SK-N-SH (cell line): Measurements from ENCODE around the gene KIF11. TPM values are rescaled to one million over a fixed set of nuclear protein-coding genes. Genes with fewer than 3 reads are reported as not detected.
A peak's percentile ranks its signal among the peaks of the same experiment; 100 is the strongest.

ENCODE experiments used
- CTCF ChIA-PET: fragments of 300-600, 350-600 bp; formaldehyde crosslinking; extraction: SDS; loops from one replicate; lab custom pipeline; 2021; lab: Yijun Ruan, JAX
- POLR2A ChIA-PET: fragments of 350-600 bp; sonication (Branson Sonifier 250); formaldehyde crosslinking; extraction: SDS; loops from one replicate; lab custom pipeline; 2020; ENCODE audit warnings: antibody characterized with exemption, inconsistent platforms; lab: Yijun Ruan, JAX
- DNase-seq: peaks from one replicate; pipeline ENCODE4 v3.0.0; 2012
- H2AFZ ChIP-seq: fragments of 200-600 bp; sonication (generic); 2 replicates; pipeline ENCODE4 v1.8.1; 2016; ENCODE audit warnings: antibody characterized with exemption, mild to moderate bottlenecking, low read depth
- H3F3A ChIP-seq: fragments of 200-600 bp; sonication (generic); replicated peaks from 2 replicates; pipeline ENCODE3; 2016; ENCODE audit warnings: antibody characterized with exemption, mild to moderate bottlenecking; ENCODE audit not compliant: insufficient read depth
- H3K27ac ChIP-seq, 2 experiments: fragments of 200-500 bp in 1 of 2; fragments of 200-600 bp in 1 of 2; sonication (Bioruptor generic) in 1 of 2; sonication (generic), shearing (Covaris generic) in 1 of 2; 2 replicates each; pipeline versions ENCODE4 v1.5.1 to v1.6.1; 2014 to 2016; ENCODE audit warnings: low read depth in 2 of 2, inconsistent platforms in 1 of 2, low read length in 1 of 2, mild to moderate bottlenecking in 1 of 2, mixed read lengths in 1 of 2
- H3K27me3 ChIP-seq: fragments of 200-600 bp; sonication (generic), shearing (Covaris generic); 2 replicates; pipeline ENCODE4 v1.6.1; 2016; ENCODE audit warnings: mixed run types; ENCODE audit not compliant: insufficient read depth
- H3K36me3 ChIP-seq, 2 experiments: fragments of 200-500 bp in 1 of 2; fragments of 200-600 bp in 1 of 2; sonication (Bioruptor generic) in 1 of 2; sonication (generic) in 1 of 2; replicated peaks in 1 of 2; 2 replicates each; pipeline versions ENCODE3 to v1.5.1; 2014 to 2016; ENCODE audit warnings: low read length in 1 of 2, mild to moderate bottlenecking in 1 of 2; ENCODE audit not compliant: insufficient read depth in 2 of 2, control insufficient read depth in 1 of 2
- H3K4me1 ChIP-seq, 2 experiments: fragments of 200-500 bp in 1 of 2; fragments of 200-600 bp in 1 of 2; sonication (Bioruptor generic) in 1 of 2; sonication (generic), shearing (Covaris generic) in 1 of 2; 2 replicates each; pipeline versions ENCODE4 v1.5.1 to v1.6.1; 2014 to 2016; ENCODE audit warnings: low read depth in 1 of 2, low read length in 1 of 2, mixed run types in 1 of 2; ENCODE audit not compliant: insufficient read depth in 2 of 2, control insufficient read depth in 1 of 2
- H3K4me2 ChIP-seq: fragments of 200-600 bp; sonication (generic), shearing (Covaris generic); 2 replicates; pipeline ENCODE4 v1.6.1; 2017; ENCODE audit warnings: mixed run types
- H3K4me3 ChIP-seq, 2 experiments: fragments of 200-500 bp in 1 of 2; fragments of 200-600 bp in 1 of 2; sonication (Bioruptor generic) in 1 of 2; sonication (generic), shearing (Covaris generic) in 1 of 2; 2 replicates each; pipeline versions ENCODE4 v1.5.1 to v1.8.1; 2014 to 2016; ENCODE audit warnings: low read depth in 2 of 2, inconsistent platforms in 1 of 2, low read length in 1 of 2, mild to moderate bottlenecking in 1 of 2, mixed read lengths in 1 of 2, moderate library complexity in 1 of 2
- H3K79me2 ChIP-seq: fragments of 200-600 bp; sonication (generic); 2 replicates; pipeline ENCODE4 v1.8.1; 2017; ENCODE audit warnings: mild to moderate bottlenecking; ENCODE audit not compliant: insufficient read depth
- H3K9ac ChIP-seq: fragments of 200-600 bp; sonication (generic); 2 replicates; pipeline ENCODE4 v1.6.1; 2017; ENCODE audit warnings: mixed run types
- H3K9me2 ChIP-seq: fragments of 200-600 bp; sonication (generic); 2 replicates; pipeline ENCODE4 v1.6.1; 2017; ENCODE audit warnings: mixed run types
- H3K9me3 ChIP-seq: fragments of 200-600 bp; sonication (generic); 2 replicates; pipeline ENCODE4 v1.6.1; 2017; ENCODE audit warnings: mixed run types, mild to moderate bottlenecking, moderate library complexity
- H4K20me1 ChIP-seq: fragments of 200-600 bp; sonication (generic); 2 replicates; pipeline ENCODE4 v1.6.1; 2017; ENCODE audit warnings: mild to moderate bottlenecking, mixed run types; ENCODE audit not compliant: insufficient read depth
- EZH2phosphoT487 ChIP-seq: fragments of 200-600 bp; sonication (generic); IDR thresholded peaks from 2 replicates; pipeline ENCODE4 v1.6.1; 2017; ENCODE audit warnings: low read depth, mixed run types, mild to moderate bottlenecking, antibody characterized with exemption, moderate library complexity, borderline replicate concordance
- FOXM1 ChIP-seq: IDR thresholded peaks from 2 replicates; pipeline ENCODE4 v1.4.0; 2012; ENCODE audit warnings: low read depth, mild to moderate bottlenecking
- JUND ChIP-seq: IDR thresholded peaks from 2 replicates; pipeline ENCODE4 v1.4.0; 2012
- MEF2A ChIP-seq: IDR thresholded peaks from 2 replicates; pipeline ENCODE4 v1.4.0; 2012; ENCODE audit warnings: low read depth, borderline replicate concordance
- MXI1 ChIP-seq: IDR thresholded peaks from 2 replicates; pipeline ENCODE4 v1.6.1; 2012; ENCODE audit warnings: mild to moderate bottlenecking, low read depth, low read length, improper control_type of control experiment
- NFIC ChIP-seq: IDR thresholded peaks from 2 replicates; pipeline ENCODE4 v1.4.0; 2012; ENCODE audit warnings: borderline replicate concordance
- SMC3 ChIP-seq: IDR thresholded peaks from 2 replicates; pipeline ENCODE4 v1.6.1; 2012; ENCODE audit warnings: low read depth, low read length, improper control_type of control experiment
- YY1 ChIP-seq: IDR thresholded peaks from 2 replicates; pipeline ENCODE4 v1.4.0; 2012; ENCODE audit warnings: low read depth, mild to moderate bottlenecking
- WGBS: methylation state at CpG from one replicate; pipeline ENCODE4 v1.1.6; 2017; ENCODE audit warnings: low lambda C conversion rate; 5-methylcytosine and 5-hydroxymethylcytosine counted together
- polyA plus RNA-seq, 3 experiments: library from polyadenylated mRNA; depleted of rRNA; stranded (reverse); fragments of >200 nt; gene quantifications; 2 replicates each; pipeline ENCODE4 v1.2.3, GENCODE V29; 2012
- TF ChIP-seq, protein P1 (sequence below): IDR thresholded peaks from 2 replicates; pipeline ENCODE4; 2012
- TF ChIP-seq, protein P2 (sequence below): IDR thresholded peaks from 2 replicates; pipeline ENCODE4 v1.4.0; 2012; ENCODE audit warnings: low read depth, borderline replicate concordance
- TF ChIP-seq, protein P3 (sequence below): fragments of 200-600 bp; sonication (generic); IDR thresholded peaks from 2 replicates; pipeline ENCODE4 v1.6.1; 2017; ENCODE audit warnings: antibody characterized with exemption, mild to moderate bottlenecking, moderate library complexity

Gene KIF11
- polyA plus RNA-seq, 1 of the 3 experiments (the other 2 are of a cell fraction): 4.0 TPM

DNA sequence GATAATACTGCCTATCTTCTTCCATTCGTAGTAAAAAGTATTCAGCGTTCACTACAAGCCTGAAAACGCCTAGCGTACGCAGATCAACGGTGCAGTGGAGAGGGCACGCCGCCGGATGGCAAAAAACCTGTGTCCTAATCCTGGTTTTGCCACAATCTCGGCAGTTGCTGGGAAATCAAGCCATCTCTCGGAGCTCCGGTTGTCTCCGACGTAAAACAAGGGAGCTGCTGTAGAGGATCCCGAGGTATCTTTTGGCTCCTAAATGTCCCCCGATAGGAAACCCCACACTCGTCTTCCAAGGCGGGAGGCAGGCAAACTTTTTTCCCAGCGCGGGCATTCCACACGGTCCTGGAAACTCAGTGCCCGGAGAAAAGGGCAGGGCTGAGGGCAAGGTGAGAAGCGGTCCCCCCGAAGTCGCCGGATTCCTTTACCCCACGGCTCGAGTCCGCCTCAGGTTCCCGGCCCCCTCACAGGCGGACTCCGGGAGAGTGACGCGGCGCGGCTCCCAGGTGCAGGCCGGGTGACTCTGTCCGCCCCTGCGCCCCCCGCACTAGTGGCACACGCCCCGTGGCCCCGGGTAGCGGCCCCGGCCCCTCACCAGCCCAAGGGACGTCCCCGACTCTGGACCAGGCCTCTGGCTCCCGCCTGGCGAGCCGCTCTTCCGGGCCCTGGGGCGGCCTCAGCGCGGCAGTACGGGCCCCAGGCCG, 19.7 kb upstream of the KIF11 start:
- under 1% methylated on average over 38 of the region's 56 CpGs for WGBS
- peaks cover 0 to 10% of the 10 kb centered on the region in 2 experiments for H3K36me3 ChIP-seq
- peaks cover under 1 to 8% of the 10 kb centered on the region in 2 experiments; a peak in 3 of 4 replicates for H3K4me1 ChIP-seq
- H3K9me2 ChIP-seq: no peaks in the 10 kb centered on the region
- peak overlapping the region; percentile 94 for H3K9ac ChIP-seq
- H2AFZ ChIP-seq: peak overlapping the region; percentile 74
- H3K27me3 ChIP-seq: no peaks in the 10 kb centered on the region
- no peaks in the 10 kb centered on the region for H3K9me3 ChIP-seq
- H3K4me2 ChIP-seq: peak overlapping the region; percentile 86
- peak; percentile 64 for DNase-seq
- TF ChIP-seq JUND (no peak), YY1 (no peak), MEF2A (no peak), SMC3 (no peak), FOXM1 (no peak), NFIC (no peak), MXI1 (peak; percentile 63; the same call in 1 of the 2 replicates), EZH2phosphoT487 (no peak)
- TF ChIP-seq, protein P1, sequence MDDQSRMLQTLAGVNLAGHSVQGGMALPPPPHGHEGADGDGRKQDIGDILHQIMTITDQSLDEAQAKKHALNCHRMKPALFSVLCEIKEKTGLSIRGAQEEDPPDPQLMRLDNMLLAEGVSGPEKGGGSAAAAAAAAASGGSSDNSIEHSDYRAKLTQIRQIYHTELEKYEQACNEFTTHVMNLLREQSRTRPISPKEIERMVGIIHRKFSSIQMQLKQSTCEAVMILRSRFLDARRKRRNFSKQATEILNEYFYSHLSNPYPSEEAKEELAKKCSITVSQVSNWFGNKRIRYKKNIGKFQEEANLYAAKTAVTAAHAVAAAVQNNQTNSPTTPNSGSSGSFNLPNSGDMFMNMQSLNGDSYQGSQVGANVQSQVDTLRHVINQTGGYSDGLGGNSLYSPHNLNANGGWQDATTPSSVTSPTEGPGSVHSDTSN: no peak
- TF ChIP-seq, protein P2, sequence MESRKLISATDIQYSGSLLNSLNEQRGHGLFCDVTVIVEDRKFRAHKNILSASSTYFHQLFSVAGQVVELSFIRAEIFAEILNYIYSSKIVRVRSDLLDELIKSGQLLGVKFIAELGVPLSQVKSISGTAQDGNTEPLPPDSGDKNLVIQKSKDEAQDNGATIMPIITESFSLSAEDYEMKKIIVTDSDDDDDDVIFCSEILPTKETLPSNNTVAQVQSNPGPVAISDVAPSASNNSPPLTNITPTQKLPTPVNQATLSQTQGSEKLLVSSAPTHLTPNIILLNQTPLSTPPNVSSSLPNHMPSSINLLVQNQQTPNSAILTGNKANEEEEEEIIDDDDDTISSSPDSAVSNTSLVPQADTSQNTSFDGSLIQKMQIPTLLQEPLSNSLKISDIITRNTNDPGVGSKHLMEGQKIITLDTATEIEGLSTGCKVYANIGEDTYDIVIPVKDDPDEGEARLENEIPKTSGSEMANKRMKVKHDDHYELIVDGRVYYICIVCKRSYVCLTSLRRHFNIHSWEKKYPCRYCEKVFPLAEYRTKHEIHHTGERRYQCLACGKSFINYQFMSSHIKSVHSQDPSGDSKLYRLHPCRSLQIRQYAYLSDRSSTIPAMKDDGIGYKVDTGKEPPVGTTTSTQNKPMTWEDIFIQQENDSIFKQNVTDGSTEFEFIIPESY: no peak
- TF ChIP-seq, protein P3, sequence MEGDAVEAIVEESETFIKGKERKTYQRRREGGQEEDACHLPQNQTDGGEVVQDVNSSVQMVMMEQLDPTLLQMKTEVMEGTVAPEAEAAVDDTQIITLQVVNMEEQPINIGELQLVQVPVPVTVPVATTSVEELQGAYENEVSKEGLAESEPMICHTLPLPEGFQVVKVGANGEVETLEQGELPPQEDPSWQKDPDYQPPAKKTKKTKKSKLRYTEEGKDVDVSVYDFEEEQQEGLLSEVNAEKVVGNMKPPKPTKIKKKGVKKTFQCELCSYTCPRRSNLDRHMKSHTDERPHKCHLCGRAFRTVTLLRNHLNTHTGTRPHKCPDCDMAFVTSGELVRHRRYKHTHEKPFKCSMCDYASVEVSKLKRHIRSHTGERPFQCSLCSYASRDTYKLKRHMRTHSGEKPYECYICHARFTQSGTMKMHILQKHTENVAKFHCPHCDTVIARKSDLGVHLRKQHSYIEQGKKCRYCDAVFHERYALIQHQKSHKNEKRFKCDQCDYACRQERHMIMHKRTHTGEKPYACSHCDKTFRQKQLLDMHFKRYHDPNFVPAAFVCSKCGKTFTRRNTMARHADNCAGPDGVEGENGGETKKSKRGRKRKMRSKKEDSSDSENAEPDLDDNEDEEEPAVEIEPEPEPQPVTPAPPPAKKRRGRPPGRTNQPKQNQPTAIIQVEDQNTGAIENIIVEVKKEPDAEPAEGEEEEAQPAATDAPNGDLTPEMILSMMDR: peak; percentile 19; the same call in 1 of the 2 replicates
- POLR2A ChIA-PET: interaction anchor here (0.8 to 1.4 kb wide), 4 partner anchors 18 to 275 kb away, joined by 3 to 7 read pairs (median 5); partner anchors contain the start of gene EXOC6
- peaks cover 3% of the 10 kb centered on the region; the same call in 1 of the 2 replicates for H4K20me1 ChIP-seq
- CTCF ChIA-PET: interaction anchor here (0.7 to 4.9 kb wide), 26 partner anchors 8 to 485 kb away, joined by 3 to 93 read pairs (median 5); no protein-coding TSS in a partner anchor
- H3K4me3 ChIP-seq: peak overlapping the region; percentile 75 to 96
- peak overlapping the region; percentile 94 to 96 for H3K27ac ChIP-seq
- H3F3A ChIP-seq: peaks cover 17% of the 10 kb centered on the region
- H3K79me2 ChIP-seq: peaks cover 52% of the 10 kb centered on the region
